ENCODE results near the gene OR10R2. TPM values are rescaled to one million over a fixed set of nuclear protein-coding genes. Genes with fewer than 3 reads are reported as not detected.

OR10R2 gene
- total RNA-seq, 3 donors from 2014 or later (not counting 1 experiment from before 2014, with no cell fraction given): not detected

DNA sequence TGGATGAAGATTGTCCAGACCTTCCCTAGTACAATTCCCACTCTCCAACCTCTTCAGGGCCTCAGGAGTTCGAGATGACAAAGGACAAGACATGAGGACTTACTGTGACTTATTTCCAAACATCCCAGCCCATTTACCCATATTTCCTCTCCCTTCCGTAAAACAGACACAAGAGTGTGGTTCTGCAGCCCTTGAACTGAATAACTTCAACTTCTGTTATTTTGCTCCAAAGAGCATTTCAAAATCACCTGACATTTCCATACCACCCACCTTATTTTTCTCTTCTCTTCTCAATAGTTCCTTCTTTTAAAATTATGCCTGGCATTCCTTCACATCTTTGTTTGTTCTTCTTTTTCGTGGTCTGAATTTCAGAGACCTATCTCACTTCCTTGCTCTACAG lies 37.3 kb upstream of the OR10R2 start:
- TF ChIP-seq, protein P1, sequence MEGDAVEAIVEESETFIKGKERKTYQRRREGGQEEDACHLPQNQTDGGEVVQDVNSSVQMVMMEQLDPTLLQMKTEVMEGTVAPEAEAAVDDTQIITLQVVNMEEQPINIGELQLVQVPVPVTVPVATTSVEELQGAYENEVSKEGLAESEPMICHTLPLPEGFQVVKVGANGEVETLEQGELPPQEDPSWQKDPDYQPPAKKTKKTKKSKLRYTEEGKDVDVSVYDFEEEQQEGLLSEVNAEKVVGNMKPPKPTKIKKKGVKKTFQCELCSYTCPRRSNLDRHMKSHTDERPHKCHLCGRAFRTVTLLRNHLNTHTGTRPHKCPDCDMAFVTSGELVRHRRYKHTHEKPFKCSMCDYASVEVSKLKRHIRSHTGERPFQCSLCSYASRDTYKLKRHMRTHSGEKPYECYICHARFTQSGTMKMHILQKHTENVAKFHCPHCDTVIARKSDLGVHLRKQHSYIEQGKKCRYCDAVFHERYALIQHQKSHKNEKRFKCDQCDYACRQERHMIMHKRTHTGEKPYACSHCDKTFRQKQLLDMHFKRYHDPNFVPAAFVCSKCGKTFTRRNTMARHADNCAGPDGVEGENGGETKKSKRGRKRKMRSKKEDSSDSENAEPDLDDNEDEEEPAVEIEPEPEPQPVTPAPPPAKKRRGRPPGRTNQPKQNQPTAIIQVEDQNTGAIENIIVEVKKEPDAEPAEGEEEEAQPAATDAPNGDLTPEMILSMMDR (IDR thresholded peaks at IDR 0.05): no peak
- no peaks in the 10 kb centered on the region for H3K4me1 Mint-ChIP-seq
- Histone ChIP-seq H3K36me3 (ENCODE audit: control insufficient read depth, insufficient read depth, low read length) (no peaks in the 10 kb centered on the region), H3K4me3 (ENCODE audit: low read length) (no peak overlapping the region), H3K9me3 (ENCODE audit: control insufficient read depth, insufficient read depth, low read length) (peaks cover 5% of the 10 kb centered on the region), H3K27me3 (ENCODE audit: control insufficient read depth, insufficient read depth, low read length) (peaks cover 13% of the 10 kb centered on the region), H3K27ac (ENCODE audit: low read length) (no peak overlapping the region), H3K4me1 (ENCODE audit: control insufficient read depth, insufficient read depth, low read length) (no peaks in the 10 kb centered on the region)
- H3K27me3 Mint-ChIP-seq (ENCODE audit: low read depth in 2 of 2): peaks cover 27 to 53% of the 10 kb centered on the region in 2 donors
- DNase-seq (no peak), ATAC-seq (no peak)
- no peaks in the 10 kb centered on the region for H3K36me3 Mint-ChIP-seq
- no peak overlapping the region for H3K27ac Mint-ChIP-seq
- intact Hi-C loops (cut with micrococcal nuclease): no loop called here
- WGBS (ENCODE audit: insufficient coverage): 46% methylated on average over 3 of the region's 3 CpGs
- no peak overlapping the region for H3K4me3 Mint-ChIP-seq
- H3K9me3 Mint-ChIP-seq: peaks cover 2 to 5% of the 10 kb centered on the region in 2 donors

DNA sequence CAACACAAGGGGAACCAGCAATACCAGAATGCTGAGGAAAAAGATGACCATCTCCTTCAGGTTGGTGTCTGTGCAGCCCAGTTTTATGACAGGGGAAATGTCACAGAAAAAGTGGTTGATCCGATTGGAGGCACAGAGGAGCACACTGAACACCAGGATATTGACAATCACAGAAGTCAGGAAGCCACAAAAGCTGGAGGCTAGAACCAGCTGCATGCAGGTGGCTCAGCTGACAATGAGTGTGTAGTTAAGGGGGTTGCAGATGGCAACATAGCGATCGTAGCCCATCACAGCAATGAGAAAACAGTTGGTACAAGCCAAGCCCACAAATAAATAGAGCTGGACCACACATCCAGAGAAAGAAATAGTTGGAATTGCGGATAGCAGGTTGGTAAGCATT lies 26.6 kb upstream of the OR10R2 start:
- no peak overlapping the region for H3K27ac ChIP-seq (ENCODE audit: low read length)
- ATAC-seq: no peak
- no peaks in the 10 kb centered on the region for H3K36me3 ChIP-seq (ENCODE audit: control insufficient read depth, insufficient read depth, low read length)
- peaks cover 28 to 57% of the 10 kb centered on the region in 2 donors for H3K27me3 Mint-ChIP-seq (ENCODE audit: low read depth in 2 of 2)
- peaks cover 4% of the 10 kb centered on the region for H3K27me3 ChIP-seq (ENCODE audit: control insufficient read depth, insufficient read depth, low read length)
- TF ChIP-seq, protein P1 (IDR thresholded peaks at IDR 0.05): no peak
- no peaks in the 10 kb centered on the region for H3K9me3 ChIP-seq (ENCODE audit: control insufficient read depth, insufficient read depth, low read length)
- no peaks in the 10 kb centered on the region for H3K4me1 Mint-ChIP-seq
- H3K4me1 ChIP-seq (ENCODE audit: control insufficient read depth, insufficient read depth, low read length): no peaks in the 10 kb centered on the region
- no peak overlapping the region for H3K4me3 Mint-ChIP-seq
- intact Hi-C loops (cut with micrococcal nuclease): no loop called here
- DNase-seq: no peak
- H3K36me3 Mint-ChIP-seq: no peaks in the 10 kb centered on the region
- WGBS (ENCODE audit: insufficient coverage): 78% methylated on average over 4 of the region's 4 CpGs
- H3K4me3 ChIP-seq (ENCODE audit: low read length): no peak overlapping the region
- H3K9me3 Mint-ChIP-seq: no peaks in the 10 kb centered on the region
- H3K27ac Mint-ChIP-seq: no peak overlapping the region

DNA sequence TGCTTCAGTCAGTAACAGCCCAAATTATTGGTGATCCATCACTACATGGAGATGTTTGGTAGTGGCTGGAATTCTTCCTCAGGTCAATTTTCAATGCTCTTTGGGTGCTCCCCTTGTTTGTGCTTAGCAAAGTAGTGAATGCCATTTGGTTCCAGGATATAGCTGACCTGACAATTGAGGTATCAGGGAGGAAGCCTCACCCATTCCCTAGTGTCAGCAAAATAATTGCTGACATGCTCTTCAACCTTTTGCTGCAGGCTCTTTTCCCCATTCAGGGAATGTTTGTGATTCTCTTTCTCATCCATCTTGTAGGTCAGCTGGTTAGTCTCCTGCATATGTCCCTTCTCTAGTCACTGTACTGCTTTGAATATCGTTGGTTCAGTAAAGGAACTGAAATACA lies 17.5 kb upstream of the OR10R2 start:
- H3K9me3 Mint-ChIP-seq: peaks cover 0 to 3% of the 10 kb centered on the region in 2 donors

DNA sequence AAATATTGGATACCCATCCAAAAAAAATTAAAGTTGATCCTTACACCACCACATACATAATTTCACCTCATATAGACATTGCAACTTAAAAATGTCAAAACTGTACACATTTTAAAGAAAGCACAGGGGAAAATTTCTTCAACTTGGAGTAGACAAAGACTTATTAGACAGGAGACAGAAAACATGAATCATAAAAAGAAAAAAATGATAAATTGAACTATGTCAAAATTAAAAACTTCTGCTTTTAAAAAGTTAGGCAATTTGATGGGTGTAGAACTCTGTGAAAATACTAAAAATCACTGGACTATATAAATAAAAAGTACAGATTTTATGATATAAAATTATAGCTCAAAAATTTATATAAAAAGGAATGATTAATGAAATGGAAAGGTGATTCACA lies 14.8 kb upstream of the OR10R2 start:
- Mint-ChIP-seq H3K4me1 (no peaks in the 10 kb centered on the region), H3K36me3 (no peaks in the 10 kb centered on the region), H3K27me3 (ENCODE audit: low read depth in 2 of 2) (peaks cover 28 to 51% of the 10 kb centered on the region in 2 donors), H3K4me3 (no peak overlapping the region), H3K9me3 (no peaks in the 10 kb centered on the region), H3K27ac (no peak overlapping the region)
- DNase-seq (no peak), ATAC-seq (no peak)
- Histone ChIP-seq H3K4me3 (ENCODE audit: low read length) (no peak overlapping the region), H3K9me3 (ENCODE audit: control insufficient read depth, insufficient read depth, low read length) (no peaks in the 10 kb centered on the region), H3K27ac (ENCODE audit: low read length) (no peak overlapping the region), H3K36me3 (ENCODE audit: control insufficient read depth, insufficient read depth, low read length) (no peaks in the 10 kb centered on the region), H3K27me3 (ENCODE audit: control insufficient read depth, insufficient read depth, low read length) (peaks cover 2% of the 10 kb centered on the region), H3K4me1 (ENCODE audit: control insufficient read depth, insufficient read depth, low read length) (no peaks in the 10 kb centered on the region)
- intact Hi-C loops (cut with micrococcal nuclease): no loop called here
- TF ChIP-seq, protein P1 (IDR thresholded peaks at IDR 0.05): no peak

More for the DNA sequence above, 17.5 kb upstream of the OR10R2 start:
- H3K27me3 ChIP-seq (ENCODE audit: control insufficient read depth, insufficient read depth, low read length): peaks cover 10% of the 10 kb centered on the region
- H3K27ac ChIP-seq (ENCODE audit: low read length): no peak overlapping the region
- TF ChIP-seq, protein P1 (IDR thresholded peaks at IDR 0.05): no peak
- Mint-ChIP-seq H3K36me3 (peaks cover 12% of the 10 kb centered on the region), H3K27ac (no peak overlapping the region), H3K4me1 (no peaks in the 10 kb centered on the region), H3K4me3 (no peak overlapping the region), H3K27me3 (ENCODE audit: low read depth in 2 of 2) (peaks cover 30 to 57% of the 10 kb centered on the region in 2 donors)
- ATAC-seq: no peak
- intact Hi-C loops (cut with micrococcal nuclease): no loop called here
- DNase-seq: no peak
- H3K9me3 ChIP-seq (ENCODE audit: control insufficient read depth, insufficient read depth, low read length): no peaks in the 10 kb centered on the region
- H3K4me1 ChIP-seq (ENCODE audit: control insufficient read depth, insufficient read depth, low read length): no peaks in the 10 kb centered on the region
- H3K4me3 ChIP-seq (ENCODE audit: low read length): no peak overlapping the region
- H3K36me3 ChIP-seq (ENCODE audit: control insufficient read depth, insufficient read depth, low read length): no peaks in the 10 kb centered on the region
- WGBS (ENCODE audit: insufficient coverage): 93% methylated on average over 1 of the region's 1 CpG
